Liver (tissue), 3 donors: ENCODE measurements around the gene NKIRAS1.

ENCODE experiments used
- CTCF ChIP-seq: fragments of 150-350 bp; IDR thresholded peaks from 2 replicates; pipeline ENCODE4 v1.5.1; 2017; ENCODE audit warnings: improper control_type of control experiment, low read depth, low read length; ENCODE audit not compliant: missing input control
- FOXA1 ChIP-seq: IDR thresholded peaks from 2 replicates; pipeline ENCODE4 v1.6.1; 2016; ENCODE audit warnings: antibody characterized with exemption
- JUND ChIP-seq, 2 donors: IDR thresholded peaks; 2 replicates each; pipeline ENCODE4 v1.6.1; 2016; ENCODE audit warnings: antibody characterized with exemption in 2 of 2
- RAD21 ChIP-seq, 2 donors: IDR thresholded peaks; 2 replicates each; pipeline ENCODE4 v1.6.1; 2016; ENCODE audit warnings: antibody characterized with exemption in 2 of 2, mild to moderate bottlenecking in 2 of 2
- REST ChIP-seq: IDR thresholded peaks from 2 replicates; pipeline ENCODE4 v1.6.1; 2016; ENCODE audit warnings: antibody characterized with exemption, mild to moderate bottlenecking
- TAF1 ChIP-seq: conservative IDR thresholded peaks from 2 replicates; pipeline ENCODE4 v1.6.1; 2016; ENCODE audit warnings: antibody characterized with exemption, mild to moderate bottlenecking
- YY1 ChIP-seq: IDR thresholded peaks from 2 replicates; pipeline ENCODE4 v1.6.1; 2016; ENCODE audit warnings: antibody characterized with exemption, mild to moderate bottlenecking
- donor health status: healthy.
- donor health status: healthy.

- no peak for TF ChIP-seq FOXA1
- no peak for TF ChIP-seq CTCF
- TF ChIP-seq YY1, result no peak
- TF ChIP-seq TAF1, result no peak
- TF ChIP-seq RAD21 (IDR thresholded peaks at IDR 0.05), result no peak
- no peak for TF ChIP-seq JUND (IDR thresholded peaks at IDR 0.05)
- no peak for TF ChIP-seq REST
Measured at GRCh38 chr3:23942546-23942945, 25.8 kb upstream of the NKIRAS1 start.
